HG03520 (cell line): ENCODE measurements around the gene MPPED2.

Experiments used
- ATAC-seq: cut with Tn5 transposase; IDR thresholded peaks from one replicate; pipeline ENCODE4 v1.9.1; 2021; ENCODE audit warnings: mild to moderate bottlenecking, moderate library complexity; ENCODE audit not compliant: unreplicated experiment

MPPED2 gene

GRCh38 chr11:30488304-30488998 is 97.7 kb downstream of the MPPED2 start:
- ATAC-seq, result no peak

GRCh38 chr11:30487200-30487898 is 98.8 kb downstream of the MPPED2 start:
- ATAC-seq, result no peak

- ATAC-seq, result no peak
Observed at GRCh38 chr11:30485756-30486155, 100.4 kb downstream of the MPPED2 start.

- ATAC-seq, result no peak
Observed at GRCh38 chr11:30485222-30485621, 100.9 kb downstream of the MPPED2 start.

GRCh38 chr11:30483056-30483455 is 103.1 kb downstream of the MPPED2 start:
- no peak for ATAC-seq

GRCh38 chr11:30481796-30482195 is 104.4 kb downstream of the MPPED2 start:
- no peak for ATAC-seq

- ATAC-seq, result no peak
Observed at GRCh38 chr11:30481330-30481729, 104.8 kb downstream of the MPPED2 start.

- no peak for ATAC-seq
Observed at GRCh38 chr11:30479899-30480298, 106.3 kb downstream of the MPPED2 start.

GRCh38 chr11:30478923-30479322 is 107.2 kb downstream of the MPPED2 start:
- no peak for ATAC-seq

- no peak for ATAC-seq
Observed at GRCh38 chr11:30477061-30477460, 109.1 kb downstream of the MPPED2 start.

- ATAC-seq, result no peak
Observed at GRCh38 chr11:30474151-30474954, 111.8 kb downstream of the MPPED2 start.

- ATAC-seq, result no peak
Observed at GRCh38 chr11:30471244-30471643, 114.9 kb downstream of the MPPED2 start.

- no peak for ATAC-seq
Observed at GRCh38 chr11:30468881-30469280, 117.3 kb downstream of the MPPED2 start.

GRCh38 chr11:30467176-30467575 is 119.0 kb downstream of the MPPED2 start:
- ATAC-seq, result no peak

GRCh38 chr11:30465623-30466022 is 120.5 kb downstream of the MPPED2 start:
- ATAC-seq, result no peak

GRCh38 chr11:30465192-30465591 is 121.0 kb downstream of the MPPED2 start:
- no peak for ATAC-seq

GRCh38 chr11:30463266-30463665 is 122.9 kb downstream of the MPPED2 start:
- ATAC-seq, result no peak

GRCh38 chr11:30462421-30462820 is 123.7 kb downstream of the MPPED2 start:
- ATAC-seq, result no peak

- no peak for ATAC-seq
Observed at GRCh38 chr11:30459821-30460220, 126.3 kb downstream of the MPPED2 start.

GRCh38 chr11:30459306-30459705 is 126.8 kb downstream of the MPPED2 start:
- ATAC-seq, result no peak

- ATAC-seq, result no peak
Observed at GRCh38 chr11:30458541-30458940, 127.6 kb downstream of the MPPED2 start.

- no peak for ATAC-seq
Observed at GRCh38 chr11:30457087-30457486, 129.1 kb downstream of the MPPED2 start.
